Liver (tissue), 9 donors: ENCODE measurements around the gene ORMDL3. TPM values are rescaled to one million over a fixed set of nuclear protein-coding genes. Genes with fewer than 3 reads are reported as not detected.
A peak's percentile ranks its signal among the peaks of the same experiment; 100 is the strongest.

ENCODE experiments used
- DNase-seq: peaks from one replicate; pipeline ENCODE4 v3.0.0-alpha.2; 2017; ENCODE audit warnings: low spot score
- H3K27ac ChIP-seq, 2 donors: one replicate each; pipeline ENCODE4 v1.7.0; 2013; ENCODE audit warnings: inconsistent platforms in 2 of 2, low read length in 2 of 2, control low read depth in 1 of 2, low read depth in 1 of 2, mild to moderate bottlenecking in 1 of 2
- H3K27me3 ChIP-seq, 4 donors: one replicate each; pipeline versions ENCODE4 v1.6.1 to v1.7.0; 2013; ENCODE audit warnings: low read length in 3 of 4, inconsistent platforms in 1 of 4, mild to moderate bottlenecking in 1 of 4, moderate library complexity in 1 of 4; ENCODE audit not compliant: control insufficient read depth in 4 of 4, insufficient read depth in 4 of 4
- H3K36me3 ChIP-seq, 4 donors: one replicate each; pipeline versions ENCODE4 v1.6.1 to v1.7.0; 2013; ENCODE audit warnings: low read length in 3 of 4, mild to moderate bottlenecking in 3 of 4, low read depth in 1 of 4, moderate library complexity in 1 of 4; ENCODE audit not compliant: control insufficient read depth in 4 of 4, insufficient read depth in 3 of 4
- H3K4me1 ChIP-seq, 4 donors: one replicate each; pipeline versions ENCODE4 v1.6.1 to v1.7.0; 2013; ENCODE audit warnings: low read length in 3 of 4, mild to moderate bottlenecking in 3 of 4, moderate library complexity in 1 of 4; ENCODE audit not compliant: control insufficient read depth in 4 of 4, insufficient read depth in 4 of 4
- H3K4me3 ChIP-seq, 3 donors: one replicate each; pipeline versions ENCODE4 v1.6.1 to v1.7.0; 2013; ENCODE audit warnings: low read length in 3 of 3, control low read depth in 1 of 3, low read depth in 1 of 3, mild to moderate bottlenecking in 1 of 3
- H3K9ac ChIP-seq, 2 donors: one replicate each; pipeline ENCODE4 v1.7.0; 2013; ENCODE audit warnings: low read length in 2 of 2, mild to moderate bottlenecking in 2 of 2, moderate library complexity in 2 of 2, control low read depth in 1 of 2, low read depth in 1 of 2
- H3K9me3 ChIP-seq, 4 donors: one replicate each; pipeline versions ENCODE4 v1.6.1 to v1.7.0; 2013; ENCODE audit warnings: low read length in 3 of 4; ENCODE audit not compliant: control insufficient read depth in 4 of 4
- EGR1 ChIP-seq, 2 donors: IDR thresholded peaks; 2 replicates each; pipeline ENCODE4 v1.6.1; 2016 to 2018; ENCODE audit warnings: antibody characterized with exemption in 2 of 2, low read depth in 2 of 2
- FOXA1 ChIP-seq: IDR thresholded peaks from 2 replicates; pipeline ENCODE4 v1.6.1; 2016; ENCODE audit warnings: antibody characterized with exemption
- GABPA ChIP-seq, 2 donors: IDR thresholded peaks in 1 of 2; conservative IDR thresholded peaks in 1 of 2; 2 replicates each; pipeline ENCODE4 v1.6.1; 2016; ENCODE audit warnings: antibody characterized with exemption in 2 of 2, mild to moderate bottlenecking in 1 of 2, moderate library complexity in 1 of 2
- HNF4A ChIP-seq, 2 donors: conservative IDR thresholded peaks; 2 replicates each; pipeline ENCODE4 v1.6.1; 2016; ENCODE audit warnings: antibody characterized with exemption in 2 of 2, mild to moderate bottlenecking in 2 of 2
- JUND ChIP-seq, 2 donors: IDR thresholded peaks; 2 replicates each; pipeline ENCODE4 v1.6.1; 2016; ENCODE audit warnings: antibody characterized with exemption in 2 of 2
- NR2F2 ChIP-seq: IDR thresholded peaks from 2 replicates; pipeline ENCODE4 v1.6.1; 2016; ENCODE audit warnings: antibody characterized with exemption
- RXRA ChIP-seq, 2 donors: IDR thresholded peaks; 2 replicates each; pipeline ENCODE4 v1.6.1; 2017 to 2018; ENCODE audit warnings: antibody characterized with exemption in 2 of 2, mild to moderate bottlenecking in 1 of 2
- SP1 ChIP-seq: IDR thresholded peaks from 2 replicates; pipeline ENCODE4 v1.6.1; 2018; ENCODE audit warnings: antibody characterized with exemption, mild to moderate bottlenecking
- TAF1 ChIP-seq: conservative IDR thresholded peaks from 2 replicates; pipeline ENCODE4 v1.6.1; 2016; ENCODE audit warnings: antibody characterized with exemption, mild to moderate bottlenecking
- WGBS: extraction: QIAGEN DNeasy Blood & Tissue Kit; methylation state at CpG from one replicate; pipeline ENCODE4 v1.1.7; 2013; 5-methylcytosine and 5-hydroxymethylcytosine counted together
- polyA plus RNA-seq, 2 donors: library from polyadenylated mRNA; stranded (reverse) in 1 of 2; unstranded in 1 of 2; fragments of 200-250 nt in 1 of 2; fragments of >200 nt in 1 of 2; fragmentation: Nextera tagmentation in 1 of 2; extraction: Ambion mirVana in 1 of 2; gene quantifications; one replicate each; pipeline versions ENCODE4 v1.2.1 to v1.2.3, GENCODE V29; 2013 to 2015
- total RNA-seq, 2 donors: library from RNA; depleted of rRNA; stranded (reverse); fragments of >200 nt; gene quantifications; one replicate each; pipeline ENCODE4 v1.2.3, GENCODE V29; 2014
- TF ChIP-seq, protein P1 (sequence below): IDR thresholded peaks from 2 replicates; pipeline ENCODE4 v1.6.1; 2016; ENCODE audit warnings: antibody characterized with exemption
- TF ChIP-seq, protein P2 (sequence below): IDR thresholded peaks from 2 replicates; pipeline ENCODE4 v1.6.1; 2016; ENCODE audit warnings: antibody characterized with exemption
- TF ChIP-seq, protein P3 (sequence below): fragments of 150-350 bp; IDR thresholded peaks from 2 replicates; pipeline ENCODE4 v1.5.1; 2017; ENCODE audit warnings: improper control_type of control experiment, low read depth, low read length; ENCODE audit not compliant: missing input control
- TF ChIP-seq, protein P4 (sequence below): IDR thresholded peaks from 2 replicates; pipeline ENCODE4 v1.6.1; 2016; ENCODE audit warnings: antibody characterized with exemption
- donor health status: healthy.
- donor health status: healthy.
- donor health status: healthy.
- donor health status: healthy.
- donor health status: healthy.

The ORMDL3 gene
- total and polyA plus RNA-seq, 4 donors, result 71.0 to 141 (median 125) TPM

DNA sequence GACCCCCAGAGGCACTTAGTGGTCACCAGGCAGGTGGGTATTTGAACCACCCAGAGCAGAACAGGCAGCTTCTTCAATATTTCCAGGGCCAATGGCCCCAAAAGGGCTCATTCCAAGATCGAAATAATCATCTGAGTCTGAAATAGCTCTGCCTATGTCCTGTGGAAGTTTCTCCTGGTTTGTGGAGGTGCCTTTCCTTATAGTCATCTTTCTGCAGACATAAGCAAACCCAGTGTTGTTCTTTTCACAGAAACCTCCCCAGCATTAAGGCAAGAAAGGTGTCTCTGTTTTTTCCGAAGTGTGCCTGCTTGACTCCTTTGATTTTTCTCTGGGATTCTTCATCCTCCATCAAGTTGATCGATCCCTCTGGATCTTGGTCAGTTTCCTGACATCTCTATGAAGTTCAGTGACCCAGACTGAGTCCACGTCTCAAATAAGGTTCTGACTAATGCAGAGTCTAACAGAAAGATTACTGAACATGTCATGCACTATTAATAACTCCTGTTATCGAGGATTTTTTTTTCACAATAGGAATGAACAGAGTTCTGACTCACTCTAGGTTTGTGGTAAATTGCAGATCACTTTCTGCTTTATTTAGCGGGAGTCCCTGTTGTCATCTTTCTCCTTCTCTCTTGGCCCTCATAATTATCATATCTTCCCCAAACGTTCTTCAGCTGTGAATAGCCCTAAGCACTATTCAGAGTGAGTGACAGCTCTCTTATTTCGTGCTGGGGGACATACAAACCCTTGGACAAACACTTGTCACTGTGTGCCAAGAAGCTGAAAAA is 1.7 kb upstream of the ORMDL3 start:
- Histone ChIP-seq H3K27me3 (no peaks in the 10 kb centered on the region), H3K4me3 (peak overlapping the region in 1 of 3 donors; percentile 1), H3K4me1 (peaks cover 13 to 47% (median 28%) of the 10 kb centered on the region in 4 donors), H3K27ac (peak overlapping the region; percentile 95 to 98), H3K9ac (peak overlapping the region in 1 of 2 donors; percentile 32), H3K9me3 (no peaks in the 10 kb centered on the region), H3K36me3 (no peaks in the 10 kb centered on the region)
- 56% methylated on average over 8 of the region's 8 CpGs for WGBS
- no peak for TF ChIP-seq FOXA1
- peak in 1 of 2 donors; percentile 38 for TF ChIP-seq RXRA (IDR thresholded peaks at IDR 0.05)
- peak; percentile 20 to 65 for TF ChIP-seq JUND (IDR thresholded peaks at IDR 0.05)
- DNase-seq, result no peak

DNA sequence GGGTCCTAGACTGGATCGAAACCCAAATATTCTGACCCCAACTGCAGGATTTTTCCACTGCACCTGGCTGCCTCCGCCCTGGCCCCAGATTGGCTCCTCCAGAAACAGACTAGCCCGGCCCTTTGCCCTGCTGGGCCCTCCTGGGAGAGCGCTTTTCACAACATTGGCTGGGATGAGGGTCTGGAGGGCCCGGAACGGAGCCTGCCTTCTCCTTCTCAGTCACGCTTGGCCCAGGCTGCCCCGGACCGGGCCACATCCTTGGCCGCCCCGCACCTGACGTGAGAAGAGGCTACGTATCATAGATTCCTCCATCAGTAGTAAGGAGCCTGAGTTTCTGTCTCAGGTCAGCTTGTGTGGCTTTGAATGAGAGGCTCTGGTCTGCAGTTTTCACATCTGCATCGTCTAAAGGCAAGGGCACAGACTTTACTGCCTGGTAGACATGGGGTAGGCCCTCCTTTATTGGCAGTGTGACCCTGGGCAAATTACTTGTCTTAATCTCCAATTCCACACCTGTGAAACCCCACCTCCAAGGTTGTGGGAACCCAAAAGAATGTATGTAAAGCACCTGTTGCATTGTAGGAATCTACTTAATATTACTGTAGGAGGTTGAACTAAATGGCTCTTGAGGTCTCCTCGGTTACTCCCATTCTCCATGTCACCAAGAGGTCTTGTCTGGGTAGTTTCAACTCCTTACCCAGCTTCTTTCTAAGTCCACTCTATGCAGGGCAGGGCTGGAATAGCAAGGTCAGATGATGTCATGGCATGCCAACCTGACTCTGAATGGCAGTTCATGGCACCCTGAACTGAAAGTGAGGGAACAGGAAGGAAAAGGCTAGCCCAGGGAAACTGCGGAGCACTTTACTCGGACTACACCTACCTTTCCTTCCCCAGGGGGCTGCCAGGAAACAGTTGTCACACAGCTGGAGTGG is 792 bp upstream of the ORMDL3 start:
- peak overlapping the region; percentile 68 to 90 (median 71) for H3K4me3 ChIP-seq
- TF ChIP-seq RXRA (IDR thresholded peaks at IDR 0.05) (peak in 1 of 2 donors; percentile 49), JUND (IDR thresholded peaks at IDR 0.05) (no peak), HNF4A (conservative IDR thresholded peaks at IDR 0.05) (peak; percentile 9 to 66), TAF1 (no peak)
- TF ChIP-seq, protein P1, sequence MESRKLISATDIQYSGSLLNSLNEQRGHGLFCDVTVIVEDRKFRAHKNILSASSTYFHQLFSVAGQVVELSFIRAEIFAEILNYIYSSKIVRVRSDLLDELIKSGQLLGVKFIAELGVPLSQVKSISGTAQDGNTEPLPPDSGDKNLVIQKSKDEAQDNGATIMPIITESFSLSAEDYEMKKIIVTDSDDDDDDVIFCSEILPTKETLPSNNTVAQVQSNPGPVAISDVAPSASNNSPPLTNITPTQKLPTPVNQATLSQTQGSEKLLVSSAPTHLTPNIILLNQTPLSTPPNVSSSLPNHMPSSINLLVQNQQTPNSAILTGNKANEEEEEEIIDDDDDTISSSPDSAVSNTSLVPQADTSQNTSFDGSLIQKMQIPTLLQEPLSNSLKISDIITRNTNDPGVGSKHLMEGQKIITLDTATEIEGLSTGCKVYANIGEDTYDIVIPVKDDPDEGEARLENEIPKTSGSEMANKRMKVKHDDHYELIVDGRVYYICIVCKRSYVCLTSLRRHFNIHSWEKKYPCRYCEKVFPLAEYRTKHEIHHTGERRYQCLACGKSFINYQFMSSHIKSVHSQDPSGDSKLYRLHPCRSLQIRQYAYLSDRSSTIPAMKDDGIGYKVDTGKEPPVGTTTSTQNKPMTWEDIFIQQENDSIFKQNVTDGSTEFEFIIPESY, result peak; percentile 9
- peaks cover 14 to 50% (median 33%) of the 10 kb centered on the region in 4 donors for H3K4me1 ChIP-seq
- H3K27me3 ChIP-seq, result no peaks in the 10 kb centered on the region
- no peaks in the 10 kb centered on the region for H3K9me3 ChIP-seq
- WGBS, result 23% methylated on average over 17 of the region's 17 CpGs
- DNase-seq, result no peak
- peaks cover 0 to 4% (median 2%) of the 10 kb centered on the region in 4 donors for H3K36me3 ChIP-seq
- H3K9ac ChIP-seq, result peak overlapping the region; percentile 85 to 96
- H3K27ac ChIP-seq, result peak overlapping the region; percentile 95 to 98

DNA sequence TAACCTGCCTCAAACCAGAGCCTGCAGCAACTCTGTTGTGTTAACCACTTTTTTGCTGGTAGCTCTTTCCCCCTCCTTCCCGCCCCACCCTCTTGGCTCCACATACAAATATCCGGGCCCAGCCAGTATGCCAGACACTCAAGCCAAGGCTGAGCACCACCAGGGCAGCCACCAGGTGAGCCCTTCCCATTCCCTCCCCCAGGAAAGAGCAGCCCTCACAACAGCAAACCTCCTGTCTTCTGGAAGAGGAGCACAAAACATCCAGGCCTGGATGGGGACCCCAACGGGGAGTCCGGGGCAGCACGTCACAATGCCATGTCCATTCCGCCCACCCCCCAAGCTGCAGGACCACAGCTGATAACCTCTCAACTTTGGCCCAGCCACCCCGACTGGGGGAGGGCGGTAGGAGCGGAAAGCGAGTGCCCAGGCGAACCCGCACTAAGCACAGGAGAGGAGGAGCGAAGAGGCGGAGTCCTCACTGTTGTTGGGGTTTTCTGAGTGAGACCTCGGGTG is 757 bp downstream of the ORMDL3 start:
- Histone ChIP-seq H3K9ac (peak overlapping the region; percentile 89 to 99), H3K4me1 (peaks cover 21 to 64% (median 47%) of the 10 kb centered on the region in 4 donors), H3K36me3 (peaks cover 6 to 10% (median 8%) of the 10 kb centered on the region in 4 donors), H3K27ac (peak overlapping the region; percentile 94 to 95), H3K4me3 (peak overlapping the region; percentile 66 to 90 (median 68)), H3K9me3 (no peaks in the 10 kb centered on the region), H3K27me3 (no peaks in the 10 kb centered on the region)
- WGBS, result under 1% methylated on average over 15 of the region's 15 CpGs
- DNase-seq, result peak; percentile 79
- TF ChIP-seq NR2F2, result peak; percentile 88
- TF ChIP-seq, protein P1, result no peak
- peak in 1 of 2 donors; percentile 48 for TF ChIP-seq HNF4A (conservative IDR thresholded peaks at IDR 0.05)
- TF ChIP-seq SP1, result peak; percentile 76
- peak in 1 of 2 donors; percentile 26 for TF ChIP-seq GABPA (IDR thresholded peaks at IDR 0.05 in 1 of 2, conservative IDR thresholded peaks at IDR 0.05 in 1 of 2)
- TF ChIP-seq, protein P2, sequence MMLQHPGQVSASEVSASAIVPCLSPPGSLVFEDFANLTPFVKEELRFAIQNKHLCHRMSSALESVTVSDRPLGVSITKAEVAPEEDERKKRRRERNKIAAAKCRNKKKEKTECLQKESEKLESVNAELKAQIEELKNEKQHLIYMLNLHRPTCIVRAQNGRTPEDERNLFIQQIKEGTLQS, result no peak
- TF ChIP-seq RXRA (IDR thresholded peaks at IDR 0.05), result peak; percentile 83 to 84
- TF ChIP-seq, protein P3, sequence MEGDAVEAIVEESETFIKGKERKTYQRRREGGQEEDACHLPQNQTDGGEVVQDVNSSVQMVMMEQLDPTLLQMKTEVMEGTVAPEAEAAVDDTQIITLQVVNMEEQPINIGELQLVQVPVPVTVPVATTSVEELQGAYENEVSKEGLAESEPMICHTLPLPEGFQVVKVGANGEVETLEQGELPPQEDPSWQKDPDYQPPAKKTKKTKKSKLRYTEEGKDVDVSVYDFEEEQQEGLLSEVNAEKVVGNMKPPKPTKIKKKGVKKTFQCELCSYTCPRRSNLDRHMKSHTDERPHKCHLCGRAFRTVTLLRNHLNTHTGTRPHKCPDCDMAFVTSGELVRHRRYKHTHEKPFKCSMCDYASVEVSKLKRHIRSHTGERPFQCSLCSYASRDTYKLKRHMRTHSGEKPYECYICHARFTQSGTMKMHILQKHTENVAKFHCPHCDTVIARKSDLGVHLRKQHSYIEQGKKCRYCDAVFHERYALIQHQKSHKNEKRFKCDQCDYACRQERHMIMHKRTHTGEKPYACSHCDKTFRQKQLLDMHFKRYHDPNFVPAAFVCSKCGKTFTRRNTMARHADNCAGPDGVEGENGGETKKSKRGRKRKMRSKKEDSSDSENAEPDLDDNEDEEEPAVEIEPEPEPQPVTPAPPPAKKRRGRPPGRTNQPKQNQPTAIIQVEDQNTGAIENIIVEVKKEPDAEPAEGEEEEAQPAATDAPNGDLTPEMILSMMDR, result peak; percentile 16
- peak in 1 of 2 donors; percentile 25 for TF ChIP-seq EGR1 (IDR thresholded peaks at IDR 0.05; ENCODE audit: low read depth in 2 of 2)
- TF ChIP-seq, protein P4, sequence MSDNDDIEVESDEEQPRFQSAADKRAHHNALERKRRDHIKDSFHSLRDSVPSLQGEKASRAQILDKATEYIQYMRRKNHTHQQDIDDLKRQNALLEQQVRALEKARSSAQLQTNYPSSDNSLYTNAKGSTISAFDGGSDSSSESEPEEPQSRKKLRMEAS, result peak; percentile 39
